ENCODE data around the gene VAT1. TPM values are rescaled to one million over a fixed set of nuclear protein-coding genes. Genes with fewer than 3 reads are reported as not detected.

The VAT1 gene
- total RNA-seq, 1 experiment from 2014 or later: 262 TPM

DNA sequence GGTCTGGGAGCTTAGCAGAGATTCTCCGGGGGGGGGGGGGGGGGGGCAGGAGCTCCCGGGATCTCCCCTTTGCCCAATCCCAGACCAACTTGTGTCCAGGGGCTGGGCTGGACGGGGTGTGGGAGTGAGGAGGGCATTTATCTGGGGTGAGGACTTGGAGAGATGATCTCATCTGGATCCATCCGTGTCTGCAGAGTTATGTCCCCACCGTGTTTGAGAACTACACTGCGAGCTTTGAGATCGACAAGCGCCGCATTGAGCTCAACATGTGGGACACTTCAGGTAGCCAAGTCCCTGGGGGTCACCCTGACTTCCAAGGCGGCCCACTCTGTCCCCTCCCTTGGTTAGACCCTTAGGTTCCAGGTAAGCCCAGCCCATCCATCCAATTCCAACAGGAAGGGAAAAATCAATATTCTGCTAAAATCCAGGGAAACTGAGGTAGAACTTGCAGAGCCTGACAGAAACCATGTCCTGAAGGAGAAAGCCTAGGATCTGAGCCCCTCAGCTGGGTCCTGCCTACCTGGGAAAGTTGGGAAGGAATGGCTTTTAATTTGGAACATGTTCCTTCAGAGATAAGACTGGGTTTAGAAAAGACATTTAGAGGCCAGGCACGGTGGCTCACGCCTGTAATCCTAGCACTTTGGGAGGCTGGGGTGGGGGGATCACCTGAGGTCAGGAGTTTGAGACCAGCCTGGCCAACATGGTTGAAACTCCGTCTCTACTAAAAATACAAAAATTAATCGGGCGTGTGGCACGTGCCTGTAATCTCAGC lies 3.8 kb upstream of the VAT1 start:
- Mint-ChIP-seq H3K36me3 (ENCODE audit: insufficient read depth in 1 of 3, low read depth in 3 of 3) (peaks cover 10 to 30% (median 25%) of the 10 kb centered on the region in 3 experiments; a peak in 6 of 7 replicates), H3K4me1 (peaks cover 39 to 47% of the 10 kb centered on the region in 2 experiments), H3K27me3 (ENCODE audit: low read depth) (no peaks in the 10 kb centered on the region), H3K4me3 (peak overlapping the region; percentile 75 to 98), H3K27ac (no peak overlapping the region), H3K9me3 (no peaks in the 10 kb centered on the region)
- Histone ChIP-seq H3K9ac (ENCODE audit: extremely low read depth, insufficient read length, low read length) (peak overlapping the region; percentile 54), H3K56ac (ENCODE audit: insufficient read length, low read depth, low read length) (no peak overlapping the region), H2BK15ac (ENCODE audit: low read depth, low read length) (no peak overlapping the region), H3K23me2 (ENCODE audit: insufficient read length, low read depth, low read length, poor library complexity, severe bottlenecking) (peaks cover 14% of the 10 kb centered on the region), H3K27ac (ENCODE audit: insufficient read length, low read depth, low read length) (no peak overlapping the region), H3K4ac (ENCODE audit: low read depth, low read length) (no peak overlapping the region), H4K8ac (replicated peaks; ENCODE audit: insufficient read length, low read depth, low read length) (no peak overlapping the region), H2BK12ac (ENCODE audit: insufficient read length, low read depth, low read length) (no peak overlapping the region), H3K4me1 (ENCODE audit: insufficient read depth, low read length) (peaks cover 10% of the 10 kb centered on the region; the same call in 1 of the 2 replicates), H4K91ac (ENCODE audit: insufficient read length, low read depth, low read length) (no peak overlapping the region), H2AK5ac (ENCODE audit: insufficient read length, low read length) (no peak overlapping the region), H3K9me3 (ENCODE audit: control insufficient read depth, low read depth, low read length) (no peaks in the 10 kb centered on the region), H3T11ph (ENCODE audit: low read length) (no peak overlapping the region), H2BK5ac (ENCODE audit: insufficient read length, low read length) (no peak overlapping the region), H2BK20ac (ENCODE audit: low read depth, low read length, poor library complexity, severe bottlenecking) (no peak overlapping the region), H3K79me1 (ENCODE audit: insufficient read depth, low read depth, low read length, poor library complexity, severe bottlenecking) (no peaks in the 10 kb centered on the region), H3K4me2 (ENCODE audit: insufficient read depth, insufficient read length, low read length) (peak overlapping the region; percentile 79), H2AFZ (ENCODE audit: low read length) (no peak overlapping the region), H3K27me3 (ENCODE audit: insufficient read depth, low read length) (no peaks in the 10 kb centered on the region), H3K23ac (ENCODE audit: insufficient read length, low read depth, low read length) (no peak overlapping the region), H3K18ac (ENCODE audit: insufficient read length, low read depth, low read length) (no peak overlapping the region), H2BK120ac (ENCODE audit: low read depth, low read length, poor library complexity, severe bottlenecking) (no peak overlapping the region), H4K5ac (ENCODE audit: insufficient read length, low read depth, low read length) (no peak overlapping the region), H4K20me1 (ENCODE audit: control insufficient read depth, insufficient read depth, insufficient read length) (no peaks in the 10 kb centered on the region), H3K14ac (ENCODE audit: insufficient read depth, low read length) (no peak overlapping the region; the same call in 1 of the 2 replicates), H3K79me2 (ENCODE audit: insufficient read depth, low read length) (no peaks in the 10 kb centered on the region; the same call in 1 of the 2 replicates)
- DNase-seq: no peak
- TF ChIP-seq, protein P1, sequence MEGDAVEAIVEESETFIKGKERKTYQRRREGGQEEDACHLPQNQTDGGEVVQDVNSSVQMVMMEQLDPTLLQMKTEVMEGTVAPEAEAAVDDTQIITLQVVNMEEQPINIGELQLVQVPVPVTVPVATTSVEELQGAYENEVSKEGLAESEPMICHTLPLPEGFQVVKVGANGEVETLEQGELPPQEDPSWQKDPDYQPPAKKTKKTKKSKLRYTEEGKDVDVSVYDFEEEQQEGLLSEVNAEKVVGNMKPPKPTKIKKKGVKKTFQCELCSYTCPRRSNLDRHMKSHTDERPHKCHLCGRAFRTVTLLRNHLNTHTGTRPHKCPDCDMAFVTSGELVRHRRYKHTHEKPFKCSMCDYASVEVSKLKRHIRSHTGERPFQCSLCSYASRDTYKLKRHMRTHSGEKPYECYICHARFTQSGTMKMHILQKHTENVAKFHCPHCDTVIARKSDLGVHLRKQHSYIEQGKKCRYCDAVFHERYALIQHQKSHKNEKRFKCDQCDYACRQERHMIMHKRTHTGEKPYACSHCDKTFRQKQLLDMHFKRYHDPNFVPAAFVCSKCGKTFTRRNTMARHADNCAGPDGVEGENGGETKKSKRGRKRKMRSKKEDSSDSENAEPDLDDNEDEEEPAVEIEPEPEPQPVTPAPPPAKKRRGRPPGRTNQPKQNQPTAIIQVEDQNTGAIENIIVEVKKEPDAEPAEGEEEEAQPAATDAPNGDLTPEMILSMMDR (conservative IDR thresholded peaks at IDR 0.05): no peak
- no CpG with 5 or more reads among the region's 16 CpGs for WGBS (ENCODE audit: extremely low coverage, insufficient read length, low lambda C conversion rate)

All from H9 (cell line).